Spinal cord (tissue), 10 donors: ENCODE results near the gene B4GALNT2. TPM values are rescaled to one million over a fixed set of nuclear protein-coding genes. Genes with fewer than 3 reads are reported as not detected.
"Not testable (repeated sequence)": the region's sequence is repeated elsewhere in the genome, so short reads cannot be mapped to it uniquely, and the experiment has no call there.

Experiments
- DNase-seq, 6 donors: peaks; one replicate each; pipeline versions ENCODE4 v3.0.0 to v3.0.0-alpha.2; 2013 to 2015; ENCODE audit warnings: low spot score in 6 of 6, low read depth in 4 of 6
- H3K27ac ChIP-seq: one replicate; pipeline ENCODE4 v1.5.1; 2013; ENCODE audit warnings: low read depth, low read length, control low read depth
- H3K27me3 ChIP-seq: one replicate; pipeline ENCODE4 v1.6.1; 2013; ENCODE audit warnings: low read length; ENCODE audit not compliant: control insufficient read depth, insufficient read depth
- H3K36me3 ChIP-seq: one replicate; pipeline ENCODE4 v1.6.1; 2013; ENCODE audit warnings: low read length; ENCODE audit not compliant: control insufficient read depth, insufficient read depth
- H3K4me1 ChIP-seq: one replicate; pipeline ENCODE4 v1.6.1; 2013; ENCODE audit warnings: low read length; ENCODE audit not compliant: control insufficient read depth, insufficient read depth
- H3K4me3 ChIP-seq: one replicate; pipeline ENCODE4 v1.5.1; 2013; ENCODE audit warnings: low read depth, low read length, control low read depth
- H3K9me3 ChIP-seq: one replicate; pipeline ENCODE4 v1.6.1; 2013; ENCODE audit warnings: low read length; ENCODE audit not compliant: control insufficient read depth, insufficient read depth
- WGBS: methylation state at CpG from one replicate; pipeline ENCODE4 v1.1.5; 2013; ENCODE audit warnings: missing lambda C conversion rate; ENCODE audit not compliant: insufficient coverage; 5-methylcytosine and 5-hydroxymethylcytosine counted together
- polyA plus RNA-seq, 2 donors: library from polyadenylated mRNA; unstranded; fragments of 120-200 nt; gene quantifications; one replicate each; pipeline ENCODE4 v1.2.1, GENCODE V29; 2013; ENCODE audit not compliant: insufficient read length in 2 of 2
- total RNA-seq, 2 donors: library from RNA; depleted of rRNA in 1 of 2; stranded (reverse); fragments of 120-200 nt in 1 of 2; fragments of >200 nt in 1 of 2; gene quantifications; one replicate each; pipeline versions ENCODE4 v1.2.3 to v1.2.4, GENCODE V29; 2013 to 2014
- donor health status: healthy.

The B4GALNT2 gene
- total and polyA plus RNA-seq, 4 donors = under 0.01 to 0.33 (median 0.33) TPM; not detected in 1

DNA sequence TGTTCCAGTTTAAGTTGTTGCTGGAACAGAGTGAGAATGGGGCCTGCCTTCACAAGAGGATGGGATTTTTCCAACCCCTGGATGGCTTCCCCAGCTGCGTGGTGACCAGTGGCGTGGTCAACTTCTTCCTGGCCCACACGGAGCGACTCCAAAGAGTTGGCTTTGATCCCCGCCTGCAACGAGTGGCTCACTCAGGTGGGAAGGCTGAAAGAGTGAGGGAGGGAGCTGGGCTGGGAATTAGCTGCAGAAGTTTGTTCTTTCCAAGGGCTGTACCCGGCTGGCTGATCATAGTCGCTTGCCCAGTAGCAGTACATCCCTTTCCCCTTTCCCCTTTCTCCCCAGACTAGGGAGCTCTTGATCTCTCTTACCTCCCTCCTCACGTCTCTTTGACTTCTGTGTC, 36.1 kb downstream of the B4GALNT2 start:
- Histone ChIP-seq H3K4me1 (no peaks in the 10 kb centered on the region), H3K27me3 (peaks cover 4% of the 10 kb centered on the region), H3K9me3 (no peaks in the 10 kb centered on the region), H3K27ac (no peak overlapping the region), H3K4me3 (no peak overlapping the region), H3K36me3 (no peaks in the 10 kb centered on the region)
- no peak for DNase-seq
- 62% methylated on average over 4 of the region's 9 CpGs for WGBS

- Histone ChIP-seq H3K36me3 (no peaks in the 10 kb centered on the region), H3K27me3 (peaks cover 4% of the 10 kb centered on the region)
Observed at GRCh38 chr17:49170216-49170615, 37.6 kb downstream of the B4GALNT2 start.

DNA sequence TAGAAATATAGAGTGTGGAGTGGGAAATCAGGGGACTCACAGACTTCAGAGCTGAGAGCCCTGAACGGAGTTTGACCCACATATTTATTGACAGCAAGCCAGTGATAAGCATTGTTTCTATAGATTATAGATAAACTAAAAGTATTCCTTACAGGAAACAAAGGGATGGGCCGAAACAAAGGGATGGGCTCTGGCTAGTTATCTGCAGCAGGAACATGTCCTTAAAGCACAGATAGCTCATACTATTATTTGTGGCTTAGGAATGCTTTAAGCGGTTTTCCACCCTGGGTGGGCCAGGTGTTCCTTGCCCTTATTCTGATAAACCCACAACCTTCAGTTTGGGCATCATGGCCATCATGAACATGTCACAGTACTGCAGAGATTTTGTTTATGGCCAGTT, 38.1 kb downstream of the B4GALNT2 start:
- H3K36me3 ChIP-seq, H3K4me3 ChIP-seq, H3K4me1 ChIP-seq, H3K27me3 ChIP-seq, H3K27ac ChIP-seq, DNase-seq, H3K9me3 ChIP-seq: not testable (repeated sequence)
- WGBS = no CpG with 5 or more reads among the region's 3 CpGs

More at GRCh38 chr17:49170216-49170615, 37.6 kb downstream of the B4GALNT2 start:
- no peak for DNase-seq
- Histone ChIP-seq H3K4me3 (no peak overlapping the region), H3K27ac (no peak overlapping the region), H3K4me1 (no peaks in the 10 kb centered on the region), H3K9me3 (no peaks in the 10 kb centered on the region)
- WGBS = 82% methylated on average over 1 of the region's 2 CpGs

DNA sequence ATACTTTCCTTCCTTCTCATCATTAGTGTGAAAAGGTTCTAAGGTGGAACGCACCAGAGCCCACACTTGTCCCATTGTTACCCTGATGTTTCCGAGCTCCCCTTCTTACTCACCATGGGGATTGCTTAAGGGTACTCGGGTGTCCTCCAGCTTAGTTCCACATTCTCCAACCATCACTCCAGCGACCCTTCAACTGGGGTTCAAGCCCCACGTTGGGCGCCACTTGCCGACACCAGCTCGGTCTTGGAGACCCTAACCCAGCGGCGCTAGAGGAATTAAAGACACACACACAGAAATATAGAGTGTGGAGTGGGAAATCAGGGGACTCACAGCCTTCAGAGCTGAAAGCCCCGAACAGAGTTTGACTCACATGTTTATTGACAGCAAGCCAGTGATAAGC, 43.4 kb downstream of the B4GALNT2 start:
- H3K36me3 ChIP-seq, H3K4me3 ChIP-seq, H3K9me3 ChIP-seq, H3K27me3 ChIP-seq, DNase-seq, H3K27ac ChIP-seq, H3K4me1 ChIP-seq: not testable (repeated sequence)
- 93% methylated on average over 3 of the region's 11 CpGs for WGBS

DNA sequence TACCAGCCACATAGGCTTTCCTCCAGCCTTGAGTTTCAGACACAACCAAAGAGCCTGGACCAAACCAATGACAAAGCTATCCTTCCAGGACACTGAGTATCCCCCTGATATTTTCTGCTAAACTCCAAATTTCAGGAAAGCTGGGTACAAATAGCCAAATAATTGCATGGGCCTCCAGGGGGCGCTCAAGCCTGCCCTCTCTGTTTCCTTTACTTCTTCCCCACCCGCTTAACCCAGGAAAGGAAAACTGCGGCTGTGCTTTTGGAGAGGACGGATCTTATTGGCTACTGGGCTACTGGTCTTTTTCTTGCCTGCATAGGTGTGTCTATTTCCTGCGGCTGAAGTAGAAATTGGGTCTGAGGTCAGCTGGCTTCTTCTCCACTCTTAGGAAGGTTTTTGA, 47.7 kb downstream of the B4GALNT2 start:
- H3K4me3 ChIP-seq = no peak overlapping the region
- DNase-seq = peak in 2 of 6 donors; percentile 29 to 47
- peaks cover 6% of the 10 kb centered on the region for H3K9me3 ChIP-seq
- no CpG with 5 or more reads among the region's 5 CpGs for WGBS
- H3K36me3 ChIP-seq = no peaks in the 10 kb centered on the region
- H3K27ac ChIP-seq = no peak overlapping the region
- H3K27me3 ChIP-seq = no peaks in the 10 kb centered on the region
- no peaks in the 10 kb centered on the region for H3K4me1 ChIP-seq

- H3K36me3 ChIP-seq = no peaks in the 10 kb centered on the region
- H3K4me3 ChIP-seq = no peak overlapping the region
- H3K9me3 ChIP-seq = peaks cover 4% of the 10 kb centered on the region
- H3K4me1 ChIP-seq = no peaks in the 10 kb centered on the region
- WGBS = 70% methylated on average over 5 of the region's 6 CpGs
- H3K27me3 ChIP-seq = no peaks in the 10 kb centered on the region
- no peak for DNase-seq
- no peak overlapping the region for H3K27ac ChIP-seq
Observed at GRCh38 chr17:49180998-49181635, 48.5 kb downstream of the B4GALNT2 start.

DNA sequence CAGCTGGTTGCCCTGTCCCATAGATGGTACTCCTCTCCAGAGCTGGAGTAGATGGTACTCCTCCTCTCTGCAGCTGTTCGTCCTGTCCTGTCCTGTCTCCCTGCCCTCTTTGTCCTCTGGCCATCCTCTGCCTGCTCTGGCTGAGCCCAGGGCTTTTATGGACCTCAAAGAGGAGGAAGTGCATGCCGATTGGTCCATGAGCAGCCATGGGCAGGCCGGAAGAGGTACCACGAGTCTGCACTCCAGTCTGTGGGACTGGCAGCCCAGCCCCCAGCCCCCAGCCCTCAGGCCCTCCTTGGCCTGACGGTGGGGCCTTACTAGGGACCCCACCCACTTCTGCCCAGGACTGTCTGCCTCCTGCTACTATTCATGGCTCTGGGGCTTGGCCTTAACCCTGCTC, 50.8 kb downstream of the B4GALNT2 start:
- no peaks in the 10 kb centered on the region for H3K36me3 ChIP-seq
- H3K27ac ChIP-seq = no peak overlapping the region
- H3K27me3 ChIP-seq = no peaks in the 10 kb centered on the region
- 75% methylated on average over 5 of the region's 5 CpGs for WGBS
- H3K9me3 ChIP-seq = no peaks in the 10 kb centered on the region
- no peak overlapping the region for H3K4me3 ChIP-seq
- DNase-seq = no peak
- H3K4me1 ChIP-seq = no peaks in the 10 kb centered on the region

DNA sequence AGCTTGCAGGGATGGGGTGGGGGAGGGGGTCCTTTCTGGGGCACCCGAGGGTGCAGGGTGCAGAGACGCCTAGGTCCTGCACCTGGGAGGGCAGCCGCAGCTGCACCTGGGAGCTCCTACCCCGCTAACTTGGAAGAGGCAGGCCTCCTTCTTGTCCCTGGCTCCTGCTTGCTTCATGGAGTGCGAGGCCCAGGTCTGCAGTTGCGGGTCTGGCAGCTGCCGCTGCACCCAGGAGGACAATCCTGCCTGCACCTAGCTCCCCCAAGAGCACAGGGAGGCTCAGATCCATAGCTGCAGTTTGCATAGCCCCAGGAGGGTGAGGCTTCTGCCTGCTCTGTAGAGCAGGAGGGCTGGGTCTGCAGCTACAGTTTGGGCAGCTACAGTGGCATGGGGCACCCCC, 51.2 kb downstream of the B4GALNT2 start:
- no peaks in the 10 kb centered on the region for H3K9me3 ChIP-seq
- 92% methylated on average over 7 of the region's 7 CpGs for WGBS
- H3K4me1 ChIP-seq = no peaks in the 10 kb centered on the region
- no peaks in the 10 kb centered on the region for H3K27me3 ChIP-seq
- no peak for DNase-seq
- H3K4me3 ChIP-seq = no peak overlapping the region
- H3K27ac ChIP-seq = no peak overlapping the region
- no peaks in the 10 kb centered on the region for H3K36me3 ChIP-seq

DNA sequence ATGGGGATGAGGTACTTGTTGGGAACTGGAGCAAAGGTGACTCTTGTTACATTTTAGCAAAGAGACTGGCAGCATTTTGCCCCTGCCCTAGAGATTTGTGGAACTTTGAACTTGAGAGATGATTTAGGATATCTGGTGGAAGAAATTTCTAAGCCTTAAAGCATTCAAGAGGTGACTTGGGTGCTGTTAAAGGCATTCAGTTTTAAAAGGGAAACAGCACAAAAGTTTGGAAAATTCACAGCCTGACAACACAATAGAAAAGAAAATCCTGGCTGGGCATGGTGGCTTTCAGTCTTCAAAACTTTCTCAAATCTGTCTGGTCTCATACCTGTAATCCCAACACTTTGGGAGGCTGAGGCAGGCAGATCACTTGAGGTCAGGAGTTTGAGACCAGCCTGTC, 52.0 kb downstream of the B4GALNT2 start:
- not testable (repeated sequence) for H3K4me3 ChIP-seq

DNA sequence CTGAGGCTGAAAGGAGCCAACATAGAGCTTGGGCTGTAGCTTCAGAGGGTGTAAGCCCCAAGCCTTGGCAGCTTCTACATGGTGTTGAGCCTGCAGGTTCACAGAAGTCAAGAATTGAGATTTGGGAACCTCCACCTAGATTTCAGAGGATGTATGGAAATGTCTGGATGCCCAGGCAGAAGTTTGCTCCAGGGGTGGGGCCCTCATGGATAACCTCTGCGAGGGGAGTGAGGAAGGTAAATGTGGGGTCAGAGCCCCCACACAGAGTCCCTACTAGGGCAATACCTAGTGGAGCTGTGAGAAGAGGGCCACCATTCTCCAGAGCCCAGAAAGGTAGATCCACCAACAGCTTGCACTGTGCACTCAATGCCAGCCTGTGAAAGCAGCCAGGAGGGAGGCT, 52.8 kb downstream of the B4GALNT2 start:
- not testable (repeated sequence) for H3K9me3 ChIP-seq, H3K27me3 ChIP-seq, DNase-seq, H3K27ac ChIP-seq, H3K4me1 ChIP-seq, H3K36me3 ChIP-seq, H3K4me3 ChIP-seq
- WGBS = no CpG with 5 or more reads among the region's 1 CpG

More for the DNA sequence above, 52.0 kb downstream of the B4GALNT2 start:
- H3K9me3 ChIP-seq, H3K4me1 ChIP-seq, H3K27me3 ChIP-seq, DNase-seq, H3K27ac ChIP-seq, H3K36me3 ChIP-seq: not testable (repeated sequence)
